Measurements from ENCODE around the gene SMG5.

GRCh38 chr1:156310962-156311361, 28.3 kb upstream of the SMG5 start:
- TF ChIP-seq, protein P1, sequence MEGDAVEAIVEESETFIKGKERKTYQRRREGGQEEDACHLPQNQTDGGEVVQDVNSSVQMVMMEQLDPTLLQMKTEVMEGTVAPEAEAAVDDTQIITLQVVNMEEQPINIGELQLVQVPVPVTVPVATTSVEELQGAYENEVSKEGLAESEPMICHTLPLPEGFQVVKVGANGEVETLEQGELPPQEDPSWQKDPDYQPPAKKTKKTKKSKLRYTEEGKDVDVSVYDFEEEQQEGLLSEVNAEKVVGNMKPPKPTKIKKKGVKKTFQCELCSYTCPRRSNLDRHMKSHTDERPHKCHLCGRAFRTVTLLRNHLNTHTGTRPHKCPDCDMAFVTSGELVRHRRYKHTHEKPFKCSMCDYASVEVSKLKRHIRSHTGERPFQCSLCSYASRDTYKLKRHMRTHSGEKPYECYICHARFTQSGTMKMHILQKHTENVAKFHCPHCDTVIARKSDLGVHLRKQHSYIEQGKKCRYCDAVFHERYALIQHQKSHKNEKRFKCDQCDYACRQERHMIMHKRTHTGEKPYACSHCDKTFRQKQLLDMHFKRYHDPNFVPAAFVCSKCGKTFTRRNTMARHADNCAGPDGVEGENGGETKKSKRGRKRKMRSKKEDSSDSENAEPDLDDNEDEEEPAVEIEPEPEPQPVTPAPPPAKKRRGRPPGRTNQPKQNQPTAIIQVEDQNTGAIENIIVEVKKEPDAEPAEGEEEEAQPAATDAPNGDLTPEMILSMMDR (conservative IDR thresholded peaks at IDR 0.05 in 1 of 2, IDR thresholded peaks at IDR 0.05 in 1 of 2; ENCODE audit: low read depth in 1 of 2, low read length in 2 of 2), result no peak
- no peak for TF ChIP-seq EZH2 (IDR thresholded peaks at IDR 0.05; ENCODE audit: low read length, missing control alignments)
